ENCODE data around the gene HEXA.

Gene HEXA

DNA sequence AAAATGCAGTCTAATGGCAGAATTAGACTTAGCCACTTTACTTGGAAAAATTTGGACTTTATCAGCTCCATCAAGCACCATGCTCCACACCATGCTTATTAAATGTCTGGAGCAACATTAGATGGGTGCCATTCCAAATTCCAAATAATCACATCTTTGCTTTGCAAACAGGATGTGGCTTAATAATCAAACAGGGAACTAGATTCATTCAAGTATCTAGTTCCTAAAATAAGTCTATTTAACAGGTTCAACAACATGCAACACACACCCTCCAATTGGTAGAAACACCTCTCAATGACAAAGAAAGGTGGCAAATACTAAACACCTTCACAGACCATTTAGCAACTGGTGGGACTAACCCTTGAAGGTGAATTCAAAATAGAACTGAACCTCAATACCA is 3.5 kb downstream of the HEXA start:
- DNase-seq: peak in 2 of 4 experiments; percentile 33 to 39

DNA sequence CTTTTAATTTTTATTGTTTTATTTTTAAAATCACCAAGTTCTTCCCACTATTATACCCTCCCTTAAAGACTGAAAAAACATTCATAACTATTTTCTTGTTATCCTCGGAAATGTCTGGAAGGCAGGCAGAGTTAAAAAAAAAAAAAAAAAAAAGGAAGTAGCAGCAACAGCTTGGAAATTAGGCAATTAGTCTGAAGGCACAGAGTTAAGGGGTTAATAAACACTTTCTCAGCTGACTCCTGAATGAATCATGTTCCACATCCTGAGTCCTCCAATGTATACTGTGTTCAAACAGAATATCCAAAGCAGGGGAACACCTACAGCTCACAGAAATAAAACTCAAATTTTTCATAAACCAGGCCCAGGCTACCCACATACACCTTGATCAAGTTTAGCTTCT is 5.8 kb downstream of the HEXA start:
- DNase-seq: peak; percentile 47 to 86 (median 69)

DNA sequence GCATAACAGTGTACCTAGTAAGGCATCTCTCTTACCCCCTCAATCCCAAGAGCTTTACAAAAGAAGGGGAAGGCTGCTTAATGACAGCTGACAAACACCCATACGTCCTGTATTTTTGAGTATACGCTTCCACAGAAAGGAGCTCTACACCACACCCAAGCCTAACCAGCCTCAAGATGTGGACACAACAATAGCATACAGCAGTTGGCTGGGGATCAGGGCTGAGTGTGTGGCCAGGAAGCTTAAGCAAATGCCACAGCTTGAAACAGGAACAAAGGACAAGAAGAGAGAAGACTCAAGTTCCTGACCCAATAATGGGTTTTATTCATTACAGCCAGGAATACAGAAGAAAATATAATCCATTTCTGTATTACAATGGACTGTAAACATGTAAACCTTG is 6.9 kb downstream of the HEXA start:
- peak; percentile 77 to 88 (median 84) for DNase-seq

DNA sequence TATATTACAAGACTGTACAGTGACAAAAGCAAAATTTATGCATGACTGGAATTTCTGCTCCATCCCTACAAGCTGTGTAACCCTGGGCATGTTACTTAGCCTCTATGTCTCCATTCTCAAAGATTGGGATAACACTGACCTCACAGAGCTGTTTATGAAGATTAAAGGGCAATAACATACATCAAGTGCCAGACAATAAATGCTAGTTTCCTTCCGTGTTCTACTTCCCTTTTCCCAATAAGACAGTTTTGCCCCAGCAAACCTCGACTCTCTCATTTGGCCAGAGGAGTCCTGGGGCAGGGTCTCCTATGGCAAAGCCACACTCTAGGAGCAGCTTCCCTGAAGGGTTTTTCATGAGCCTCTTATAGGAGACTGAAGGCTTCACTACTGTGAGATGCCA is 7.5 kb downstream of the HEXA start:
- DNase-seq: peak; percentile 43 to 72 (median 60)

DNA sequence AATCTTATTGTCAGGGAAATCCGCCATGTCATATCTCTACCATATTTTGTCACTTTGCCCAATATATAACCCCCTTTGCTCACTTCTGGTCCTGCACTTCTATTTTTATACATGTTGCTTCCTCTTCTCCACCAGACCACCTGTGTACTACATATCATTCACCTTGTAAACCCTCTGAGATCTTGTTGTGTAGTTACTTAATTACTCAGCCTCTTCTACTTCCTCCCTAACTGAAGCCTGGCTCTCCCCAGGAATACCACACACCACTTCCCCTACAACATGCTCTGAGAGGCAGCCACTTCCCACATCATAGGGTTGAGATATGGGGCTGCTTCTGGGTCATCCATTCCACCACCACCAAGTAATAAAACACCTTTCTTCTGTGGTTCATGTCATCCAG is 10.0 kb downstream of the HEXA start:
- peak; percentile 70 to 84 (median 80) for DNase-seq

DNA sequence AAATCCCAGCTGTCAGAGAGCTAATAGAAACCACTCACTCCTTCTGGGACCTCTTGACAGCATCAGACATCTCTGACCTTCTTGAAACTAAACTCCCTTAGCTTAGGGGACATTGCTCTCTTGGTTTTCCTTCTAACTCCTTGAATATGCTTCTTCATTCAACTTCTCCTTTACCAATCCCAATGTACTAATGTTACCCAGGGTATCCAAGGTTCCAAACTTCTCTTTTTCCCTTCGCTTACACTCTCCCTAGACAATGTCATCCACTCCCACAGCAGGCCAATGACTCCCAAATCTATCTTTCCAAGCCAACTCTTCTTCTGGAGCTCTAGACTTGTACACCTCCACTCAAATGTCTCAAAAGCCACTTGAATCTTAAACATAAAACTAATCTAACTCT is 14.6 kb downstream of the HEXA start:
- peak in 3 of 4 experiments; percentile 24 to 64 (median 52) for DNase-seq

DNA sequence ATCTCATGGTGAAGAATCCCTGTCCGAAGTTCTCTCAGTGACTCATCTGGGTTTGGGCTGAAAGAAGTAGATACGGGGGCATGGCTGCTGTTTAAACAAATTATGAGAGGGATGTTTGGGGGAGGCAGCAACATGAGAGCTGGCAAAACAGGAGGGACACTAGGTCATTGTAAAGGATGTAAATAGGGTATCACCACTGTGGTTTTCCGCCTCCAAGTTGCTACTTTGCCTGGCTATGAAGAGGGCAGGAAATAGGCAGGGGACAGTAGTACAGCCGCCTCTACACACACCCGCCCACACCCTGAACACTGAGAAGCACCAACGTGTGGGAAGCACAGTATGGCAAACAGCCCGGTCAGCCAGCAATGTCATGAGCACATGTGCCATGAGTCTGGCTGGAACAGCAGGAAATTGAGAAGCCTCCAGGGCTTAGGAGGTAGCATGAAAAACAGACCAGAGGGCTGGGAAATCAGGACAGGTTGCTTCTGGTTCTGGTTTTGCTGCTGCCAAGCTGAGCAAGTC is 17.1 kb downstream of the HEXA start:
- DNase-seq: peak; percentile 88 to 95 (median 94)

DNA sequence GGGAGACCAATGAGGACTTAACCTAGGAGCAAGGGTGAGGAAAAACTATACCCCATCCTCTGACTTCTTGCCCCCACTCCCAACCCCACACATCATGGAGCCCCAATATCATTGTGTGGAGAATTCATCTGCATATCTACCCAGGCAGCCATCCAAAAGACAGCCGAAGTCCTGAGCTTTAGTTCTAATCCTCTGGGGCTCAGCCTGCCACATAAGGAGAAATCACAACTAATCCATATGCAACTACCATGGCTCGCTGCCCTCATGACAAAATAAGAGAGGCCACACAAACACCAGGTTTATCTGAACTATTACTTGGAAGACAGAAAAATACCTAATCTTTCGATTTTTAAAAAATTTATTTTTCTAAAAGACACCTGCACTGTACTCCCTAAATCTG is 17.7 kb downstream of the HEXA start:
- no peak for DNase-seq

DNA sequence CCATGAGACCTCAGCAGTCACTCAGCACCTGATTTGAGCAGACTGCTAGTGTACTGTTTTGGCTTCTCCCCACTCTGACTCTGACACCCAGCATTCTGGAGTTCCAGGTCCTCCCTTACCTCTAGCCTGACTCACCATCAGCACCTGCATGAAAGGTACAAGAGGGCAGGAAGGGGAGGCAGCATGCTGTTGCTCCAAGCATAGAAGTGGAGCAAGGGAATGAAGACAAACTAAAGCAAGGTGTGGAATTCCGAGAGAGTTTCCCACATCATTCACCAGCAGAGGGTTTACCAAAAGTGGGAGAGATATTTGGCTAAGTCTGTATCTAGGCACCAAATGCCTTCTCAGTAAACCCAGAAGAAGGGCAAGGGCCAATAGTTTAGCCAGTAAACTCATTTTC is 21.3 kb downstream of the HEXA start:
- no peak for DNase-seq

DNA sequence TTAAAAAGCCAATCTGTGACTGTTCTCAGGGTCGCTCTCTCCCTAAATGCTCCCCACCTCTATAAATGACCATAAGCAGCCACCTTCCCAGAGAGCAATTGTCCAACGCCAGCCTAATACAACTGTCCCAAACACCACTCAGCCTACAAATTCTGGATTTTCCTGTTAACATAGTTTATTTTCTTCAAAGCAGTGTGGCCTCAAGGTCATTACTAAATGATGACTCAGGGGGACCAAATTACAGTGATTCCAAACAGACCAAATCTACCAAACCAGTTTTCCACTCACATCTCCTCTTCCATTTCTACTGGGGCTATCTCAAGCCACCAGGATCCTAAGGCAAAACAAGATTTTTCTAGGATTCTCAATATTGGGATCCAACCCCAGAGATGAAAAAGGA is 22.5 kb downstream of the HEXA start:
- no peak for DNase-seq

DNA sequence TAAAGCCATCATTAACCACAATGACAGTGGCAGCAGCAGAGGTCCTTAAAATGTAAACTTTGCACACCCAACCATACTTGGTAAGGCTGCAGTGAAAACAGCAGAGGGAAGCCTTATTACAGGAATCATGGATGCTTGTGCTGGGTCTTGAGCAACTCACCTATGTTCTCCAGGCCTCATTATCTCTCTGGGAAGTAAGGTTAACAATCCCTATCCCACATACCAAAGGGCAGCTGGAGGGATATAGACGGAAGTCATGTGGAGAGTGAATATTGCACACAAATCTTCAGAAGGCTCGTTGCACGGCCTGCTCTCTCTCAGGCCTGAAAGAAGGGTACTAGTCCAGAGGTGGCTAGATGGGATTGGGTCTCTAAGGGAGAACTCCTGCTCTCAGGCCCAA is 30.0 kb downstream of the HEXA start:
- DNase-seq: no peak

DNA sequence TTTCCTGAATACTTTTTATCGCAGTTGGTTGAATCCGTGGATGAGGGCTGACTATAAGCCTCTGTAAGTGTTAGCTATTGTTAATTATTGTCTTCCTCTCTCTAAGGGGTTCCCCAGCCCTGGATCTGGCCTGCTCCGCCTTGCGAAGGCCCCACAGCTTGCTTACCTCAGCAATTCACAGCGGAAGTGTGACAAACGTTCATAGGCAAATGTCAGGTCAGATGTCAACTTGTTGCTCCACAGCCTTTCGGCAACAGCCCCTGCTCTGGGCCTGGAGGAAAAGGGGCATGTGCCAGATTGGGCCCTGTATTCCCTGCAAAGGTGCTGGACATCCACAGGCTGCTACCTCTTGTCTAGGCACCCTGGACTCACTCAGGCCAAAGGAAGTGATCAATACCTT is 30.5 kb downstream of the HEXA start:
- peak in 1 of 4 experiments; percentile 29 for DNase-seq

DNA sequence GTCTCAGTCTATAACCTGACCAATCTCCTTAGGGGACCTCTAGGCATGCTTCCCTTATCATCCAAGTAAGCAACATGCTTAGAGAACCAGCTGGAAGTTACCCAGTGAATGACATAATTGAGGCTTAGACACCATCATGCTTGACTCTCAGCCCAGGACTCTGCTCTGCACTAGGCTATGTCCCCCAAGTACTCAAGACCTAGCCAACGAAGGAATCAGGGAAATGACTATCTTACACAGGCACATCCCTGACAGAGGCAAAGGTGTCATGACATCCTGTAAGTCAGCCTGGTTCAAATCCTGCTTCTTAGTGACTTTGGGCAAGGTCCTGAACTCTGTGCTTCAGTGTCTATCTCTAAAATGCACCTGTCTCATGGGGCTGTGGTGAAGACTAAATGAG is 31.2 kb downstream of the HEXA start:
- DNase-seq: no peak

DNA sequence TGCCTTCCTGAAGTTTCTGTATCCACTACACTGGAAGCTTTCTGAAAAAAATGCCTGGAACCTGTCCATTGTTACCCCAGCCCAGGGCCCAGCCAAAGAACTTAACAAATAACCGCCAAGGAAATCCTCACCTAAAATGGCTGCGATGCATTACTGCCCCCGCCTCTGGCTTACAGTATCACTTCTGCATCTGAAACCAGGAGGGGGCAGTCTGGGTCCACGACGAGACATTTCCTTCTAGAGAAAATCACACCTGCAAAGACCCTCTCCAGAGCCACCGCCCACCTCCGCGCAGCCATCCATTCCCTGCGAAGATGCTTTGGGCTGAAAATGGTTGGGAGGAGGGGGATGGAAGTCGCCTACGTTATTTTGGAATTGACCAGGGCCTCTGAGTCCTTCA is 33.4 kb downstream of the HEXA start:
- DNase-seq: peak; percentile 38 to 72 (median 46)

DNA sequence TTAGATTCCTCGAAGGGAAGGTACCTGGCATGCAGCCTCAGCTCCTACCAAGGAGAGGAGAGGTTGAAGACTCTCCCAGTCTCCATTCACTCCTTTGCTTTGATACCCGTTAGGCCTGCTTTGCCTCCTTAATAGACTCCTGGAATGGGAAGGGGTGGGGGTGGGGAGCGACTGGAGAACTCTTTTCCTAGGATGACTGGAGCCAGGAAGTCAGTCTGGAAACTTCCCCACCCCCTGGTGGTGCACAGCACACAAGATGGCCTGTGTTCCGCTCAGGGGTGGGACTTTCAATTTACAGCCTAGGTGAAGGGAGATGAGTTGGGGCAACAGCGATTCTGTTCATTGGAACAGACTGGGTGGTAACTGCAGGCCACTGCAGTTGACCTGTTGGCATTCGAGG is 34.5 kb downstream of the HEXA start:
- DNase-seq: no peak

DNA sequence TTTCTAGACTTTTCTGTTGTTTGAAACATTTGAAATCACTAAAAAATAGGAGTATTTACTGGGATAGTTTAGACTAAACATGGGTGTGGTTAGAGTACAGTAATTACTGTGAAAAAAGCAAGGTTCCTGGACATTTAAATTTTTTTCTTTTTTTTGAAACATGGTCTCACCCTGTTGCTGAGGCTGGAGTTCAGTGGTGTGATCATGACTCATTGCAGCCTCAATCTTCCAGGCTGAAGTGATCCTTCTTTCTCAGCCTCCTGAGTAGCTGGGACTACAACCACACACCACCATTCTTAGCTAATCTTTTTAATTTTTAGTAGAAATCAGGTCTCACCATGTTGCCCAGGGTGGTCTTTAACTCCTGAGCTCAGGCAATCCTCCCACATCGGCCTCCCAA is 35.4 kb downstream of the HEXA start:
- peak in 3 of 4 experiments; percentile 40 to 59 (median 48) for DNase-seq

DNA sequence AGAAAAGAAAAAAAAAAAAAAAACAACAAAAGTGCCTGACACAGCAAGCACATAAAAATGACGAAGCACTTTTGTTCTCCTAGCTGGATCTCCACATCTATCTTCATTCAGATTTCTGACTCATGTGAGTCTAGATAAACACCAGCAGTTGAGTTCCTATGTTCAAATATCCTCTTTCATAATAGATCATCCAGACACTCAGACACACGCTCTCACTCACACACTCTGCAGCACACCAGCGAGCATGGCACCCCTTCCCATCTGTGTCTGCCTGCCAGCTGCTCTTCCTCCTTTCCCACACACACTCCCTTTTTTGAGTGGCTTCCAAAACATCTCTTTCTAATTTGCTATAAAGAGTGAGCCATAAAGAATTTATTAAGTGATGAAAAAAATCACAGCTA is 36.0 kb downstream of the HEXA start:
- DNase-seq: peak; percentile 75 to 92 (median 83)

DNA sequence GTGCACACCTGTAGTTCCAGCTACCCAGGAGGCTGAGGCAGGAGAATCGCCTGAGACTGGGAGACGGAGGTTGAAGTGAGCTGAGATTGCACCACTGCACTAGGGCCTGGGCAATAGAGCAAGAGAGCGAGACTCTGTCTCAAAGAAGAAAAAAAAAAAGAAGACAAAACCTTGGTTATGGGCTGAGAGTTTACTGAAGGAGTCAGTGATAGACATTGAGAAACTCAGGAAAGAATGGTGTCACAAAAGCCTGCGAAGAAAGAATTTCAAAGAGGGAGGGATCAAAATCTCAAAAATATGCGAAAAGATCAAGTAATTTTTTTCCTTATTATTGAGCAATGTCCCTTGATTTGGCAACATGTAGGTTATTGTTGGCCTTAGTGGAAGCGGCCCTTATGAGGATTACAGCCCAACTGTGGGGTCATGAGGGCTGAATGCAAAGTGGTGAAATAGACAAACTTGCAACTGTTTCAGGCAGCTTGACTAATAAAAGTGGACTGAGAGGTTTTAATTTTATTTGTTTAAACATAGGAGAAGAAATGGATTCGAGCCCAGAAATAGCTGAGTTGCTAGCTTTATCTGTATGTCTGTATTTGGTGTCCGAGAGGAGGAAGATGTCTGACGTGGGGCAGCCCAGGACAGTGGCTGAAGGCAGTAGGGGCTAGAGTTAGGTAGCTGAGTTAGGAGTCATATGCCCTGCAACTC is 37.0 kb downstream of the HEXA start:
- DNase-seq: peak; percentile 65 to 87 (median 78)

DNA sequence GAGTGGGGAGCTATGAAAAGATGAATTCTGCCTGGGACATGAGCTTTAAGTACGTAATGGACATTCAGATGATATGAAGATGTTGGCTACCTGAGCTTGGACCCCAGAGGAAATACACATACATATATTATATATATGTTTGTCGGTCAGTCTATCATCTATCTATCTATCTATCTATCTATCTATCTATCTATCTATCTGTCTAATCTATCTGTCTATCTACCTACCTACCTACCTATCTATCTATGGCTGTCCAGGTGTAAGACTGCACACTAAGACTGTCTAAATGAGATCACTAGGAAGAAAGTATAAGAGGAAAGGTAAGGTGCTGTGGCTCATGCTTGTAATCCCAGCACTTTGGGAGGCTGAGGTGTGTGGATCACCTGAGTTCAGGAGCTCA is 37.7 kb downstream of the HEXA start:
- no peak for DNase-seq

DNA sequence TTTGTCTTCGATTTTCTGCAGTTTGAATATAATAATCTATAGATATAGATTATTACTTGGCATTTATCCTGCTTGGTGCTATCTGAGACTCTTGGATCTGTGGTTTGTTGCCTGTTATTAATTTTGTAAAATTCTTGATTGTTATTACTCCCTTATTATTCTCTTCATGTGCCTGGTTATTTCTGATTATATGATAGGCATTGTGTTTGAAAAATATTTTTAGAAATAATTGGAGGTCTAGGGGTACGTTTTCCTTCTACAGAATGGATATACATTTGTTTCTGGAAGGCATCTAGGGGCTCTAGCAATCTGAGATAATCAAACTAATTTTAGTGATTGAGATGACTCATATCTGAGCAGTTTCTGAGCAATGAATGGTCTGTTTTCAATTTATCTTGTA is 41.0 kb downstream of the HEXA start:
- no peak for DNase-seq

DNA sequence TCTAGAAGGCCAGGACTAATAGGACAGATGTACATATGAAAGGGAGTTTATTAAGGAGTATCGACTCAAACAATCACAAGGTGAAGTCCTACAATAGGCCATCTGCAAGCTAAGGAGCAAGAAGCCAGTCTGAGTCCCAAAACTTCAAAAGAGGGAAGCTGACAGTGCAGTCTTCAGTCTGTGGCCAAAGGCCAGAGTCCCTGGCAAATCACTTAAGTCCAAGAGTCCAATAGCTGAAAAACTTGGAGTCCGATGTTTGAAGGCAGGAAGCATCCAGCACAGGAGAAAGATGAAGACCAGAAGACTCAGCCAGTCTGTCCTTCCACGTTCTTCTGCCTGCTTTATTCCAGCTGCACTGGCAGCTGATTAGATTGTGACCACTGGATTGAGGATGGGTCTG is 44.8 kb downstream of the HEXA start:
- no peak for DNase-seq

DNA sequence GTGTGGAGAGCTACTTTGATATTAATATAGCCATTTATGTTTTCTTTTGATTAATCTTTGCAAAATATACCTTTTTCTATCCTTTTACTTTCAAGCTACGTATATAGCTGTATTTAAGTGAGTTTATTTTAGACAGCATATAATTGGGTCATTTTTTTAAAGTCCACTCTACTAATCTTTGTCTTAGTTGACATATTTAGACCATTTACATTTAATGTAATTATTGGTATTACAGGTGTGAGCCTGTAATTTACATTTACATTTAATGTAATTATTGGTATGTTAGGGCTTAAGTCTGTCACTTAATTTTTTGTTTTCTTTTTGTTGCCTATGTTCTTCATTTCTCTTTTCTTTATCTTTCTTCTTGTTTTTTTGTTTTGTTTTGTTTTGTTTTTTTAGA is 52.1 kb downstream of the HEXA start:
- no peak for DNase-seq

DNA sequence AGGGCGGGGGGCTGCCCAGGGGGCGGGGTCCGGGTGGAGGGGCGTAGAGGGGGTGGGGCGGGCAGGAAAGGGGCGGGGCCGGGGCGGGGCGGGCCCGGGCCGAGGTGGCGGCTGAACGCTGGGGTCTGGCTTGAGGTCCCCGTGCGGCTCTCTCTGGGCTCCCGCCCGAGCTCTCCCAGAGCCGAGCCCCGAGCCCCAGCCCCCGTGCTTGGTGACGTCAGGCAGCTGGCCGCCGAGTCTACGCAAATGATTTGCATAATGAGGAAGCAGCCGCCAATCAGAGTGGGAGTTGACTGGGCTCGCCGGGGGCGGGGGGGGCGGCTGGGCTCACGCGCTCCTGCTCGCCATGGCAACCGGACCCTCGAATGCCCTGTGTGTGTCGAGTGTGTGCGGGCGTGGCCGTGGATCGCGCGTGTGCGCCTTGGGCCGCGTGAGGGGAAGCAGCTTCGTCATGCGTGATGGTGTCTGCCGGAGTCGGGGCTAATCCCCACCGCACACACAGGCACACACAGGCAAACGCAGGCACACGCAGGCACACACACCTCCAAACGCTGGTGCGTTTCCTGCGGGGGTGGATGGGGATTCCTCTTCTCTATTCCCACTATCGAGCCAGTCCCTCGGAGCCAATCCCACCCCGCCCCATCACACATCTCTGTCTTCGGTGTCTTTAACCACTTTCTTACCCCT is 55.7 kb downstream of the HEXA start, which contains the start of gene CELF6:
TSS of gene CELF6 (minus strand) at position 173 of the 687 bp plus-strand sequence. CDS start 283 bp downstream, outside the sequence.
- peak; percentile 83 to 93 (median 92) for DNase-seq
